ENCODE data around the gene ZNRF2. TPM values are rescaled to one million over a fixed set of nuclear protein-coding genes. Genes with fewer than 3 reads are reported as not detected.
"Not testable (repeated sequence)": the region's sequence is repeated elsewhere in the genome, so short reads cannot be mapped to it uniquely, and the experiment has no call there.

Gene ZNRF2
- total RNA-seq, 1 donor from 2014 or later: 21.4 TPM

DNA sequence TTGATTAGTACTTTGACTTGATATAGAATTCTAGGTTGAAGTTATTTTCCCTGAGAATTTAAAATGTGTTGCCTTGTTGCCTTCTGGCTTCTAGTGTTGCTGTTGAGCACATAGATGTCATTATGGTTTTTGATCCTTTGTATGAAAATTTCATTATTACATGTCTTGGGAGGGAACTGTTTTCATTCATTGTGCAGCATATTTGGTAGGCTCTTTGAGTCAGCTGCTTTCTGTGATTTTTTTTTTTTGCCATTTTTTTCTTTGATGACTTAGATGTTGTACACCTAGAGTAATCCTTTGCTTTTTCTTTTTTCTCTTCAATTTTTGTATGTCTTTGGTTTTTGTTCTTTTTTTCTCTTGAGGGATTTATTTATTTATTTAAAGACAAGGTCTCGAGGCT is 13.1 kb downstream of the ZNRF2 start:
- POLR2A ChIA-PET; ATAC-seq (ENCODE audit: low read depth); intact Hi-C loops (cut with micrococcal nuclease); H3K4me3 Mint-ChIP-seq; DNase-seq; H3K36me3 Mint-ChIP-seq (ENCODE audit: low read depth); CTCF ChIA-PET; H3K9me3 Mint-ChIP-seq; H3K27ac Mint-ChIP-seq; H3K27me3 Mint-ChIP-seq: not testable (repeated sequence)
- peaks cover 72% of the 10 kb centered on the region for H3K4me1 Mint-ChIP-seq

DNA sequence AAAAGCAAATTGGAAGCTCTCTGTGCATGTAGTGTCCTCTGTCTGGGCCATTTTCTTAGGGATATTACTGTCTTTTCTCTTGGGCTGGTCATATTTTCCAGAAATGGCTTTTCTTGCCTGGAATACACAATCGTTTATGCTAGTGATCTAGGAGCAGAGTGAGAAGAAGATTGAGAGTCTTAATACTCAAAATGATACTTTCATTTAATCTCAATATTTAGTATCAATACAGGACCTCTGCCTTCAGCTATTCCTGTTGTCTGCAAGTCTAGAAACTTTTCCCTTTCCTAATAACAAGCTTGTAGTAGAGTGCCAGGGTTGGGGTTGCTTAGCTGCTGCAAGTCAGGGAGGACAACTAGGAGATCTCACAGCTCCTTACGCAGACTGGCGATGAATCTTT is 14.0 kb downstream of the ZNRF2 start:
- POLR2A ChIA-PET; DNase-seq; CTCF ChIA-PET; H3K4me3 Mint-ChIP-seq; H3K27ac Mint-ChIP-seq; intact Hi-C loops (cut with micrococcal nuclease); H3K27me3 Mint-ChIP-seq; H3K9me3 Mint-ChIP-seq; H3K36me3 Mint-ChIP-seq (ENCODE audit: low read depth); ATAC-seq (ENCODE audit: low read depth): not testable (repeated sequence)
- H3K4me1 Mint-ChIP-seq: peaks cover 74% of the 10 kb centered on the region

DNA sequence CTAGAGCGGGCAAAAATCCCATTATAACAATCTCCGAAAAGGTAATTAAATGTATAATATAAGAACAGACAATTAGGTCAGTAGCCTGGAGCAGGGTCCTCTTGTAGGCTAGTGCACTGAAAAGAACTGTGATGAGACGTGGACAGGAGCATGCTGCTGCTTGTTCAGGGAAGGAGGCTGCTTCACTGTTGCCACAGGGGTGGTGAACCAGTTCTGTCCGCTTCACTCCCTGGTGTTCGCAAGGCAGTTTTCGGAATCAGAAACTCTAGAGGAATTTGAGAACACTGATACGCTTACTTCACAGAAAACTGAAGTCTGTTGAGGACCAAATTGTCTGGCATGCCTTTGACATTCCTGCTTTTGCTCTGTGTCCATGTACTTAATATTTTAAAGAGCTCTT is 17.4 kb downstream of the ZNRF2 start:
- no peak for DNase-seq
- H3K27me3 Mint-ChIP-seq: no peaks in the 10 kb centered on the region
- H3K4me1 Mint-ChIP-seq: peaks cover 72% of the 10 kb centered on the region
- intact Hi-C loops (cut with micrococcal nuclease): loop anchor here (1.0 kb wide), 1 partner anchor 9 kb away; no protein-coding TSS in a partner anchor
- H3K9me3 Mint-ChIP-seq: no peaks in the 10 kb centered on the region
- H3K27ac Mint-ChIP-seq: no peak overlapping the region
- H3K4me3 Mint-ChIP-seq: no peak overlapping the region
- H3K36me3 Mint-ChIP-seq (ENCODE audit: low read depth): no peaks in the 10 kb centered on the region
- ChIA-PET POLR2A (interaction anchor here (0.7 to 1.8 kb wide), 3 partner anchors 11 to 342 kb away, joined by 6 to 14 read pairs (median 7); no protein-coding TSS in a partner anchor), CTCF (no interaction called here)
- no peak for ATAC-seq (ENCODE audit: low read depth)
- TF ChIP-seq, protein P1, sequence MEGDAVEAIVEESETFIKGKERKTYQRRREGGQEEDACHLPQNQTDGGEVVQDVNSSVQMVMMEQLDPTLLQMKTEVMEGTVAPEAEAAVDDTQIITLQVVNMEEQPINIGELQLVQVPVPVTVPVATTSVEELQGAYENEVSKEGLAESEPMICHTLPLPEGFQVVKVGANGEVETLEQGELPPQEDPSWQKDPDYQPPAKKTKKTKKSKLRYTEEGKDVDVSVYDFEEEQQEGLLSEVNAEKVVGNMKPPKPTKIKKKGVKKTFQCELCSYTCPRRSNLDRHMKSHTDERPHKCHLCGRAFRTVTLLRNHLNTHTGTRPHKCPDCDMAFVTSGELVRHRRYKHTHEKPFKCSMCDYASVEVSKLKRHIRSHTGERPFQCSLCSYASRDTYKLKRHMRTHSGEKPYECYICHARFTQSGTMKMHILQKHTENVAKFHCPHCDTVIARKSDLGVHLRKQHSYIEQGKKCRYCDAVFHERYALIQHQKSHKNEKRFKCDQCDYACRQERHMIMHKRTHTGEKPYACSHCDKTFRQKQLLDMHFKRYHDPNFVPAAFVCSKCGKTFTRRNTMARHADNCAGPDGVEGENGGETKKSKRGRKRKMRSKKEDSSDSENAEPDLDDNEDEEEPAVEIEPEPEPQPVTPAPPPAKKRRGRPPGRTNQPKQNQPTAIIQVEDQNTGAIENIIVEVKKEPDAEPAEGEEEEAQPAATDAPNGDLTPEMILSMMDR (IDR thresholded peaks at IDR 0.05): no peak

DNA sequence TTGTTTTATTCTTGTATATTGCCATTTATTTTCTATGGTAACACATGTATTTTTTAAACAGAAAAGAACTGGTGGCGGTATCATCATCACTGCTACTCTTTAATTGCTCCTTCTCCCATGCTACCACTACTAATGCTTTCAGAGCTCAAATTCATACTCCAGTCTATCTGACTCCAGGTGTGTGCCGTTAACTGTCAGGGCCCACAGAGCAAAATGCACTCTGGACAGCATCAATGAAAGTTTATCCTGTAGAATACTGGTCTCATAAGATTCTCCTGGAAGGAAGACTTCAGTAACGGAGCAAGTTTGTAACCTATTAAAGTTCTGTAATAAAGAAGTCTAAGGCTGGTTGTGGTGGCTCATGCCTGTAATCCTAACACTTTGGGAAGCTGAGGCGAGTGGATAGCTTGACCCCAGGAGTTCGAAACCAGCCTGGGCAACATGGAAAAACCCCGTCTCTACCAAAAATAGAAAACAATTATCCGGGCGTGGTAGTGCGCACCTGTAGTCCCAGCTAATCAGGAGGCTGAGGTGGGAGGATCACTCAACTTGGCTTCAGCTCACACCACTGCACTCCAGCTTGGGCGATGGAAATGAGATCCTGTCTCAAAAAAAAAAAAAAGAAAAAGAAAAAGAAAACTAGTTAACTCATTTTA is 18.4 kb downstream of the ZNRF2 start:
- TF ChIP-seq, protein P1 (IDR thresholded peaks at IDR 0.05): no peak
- DNase-seq: no peak
- Mint-ChIP-seq H3K4me3 (no peak overlapping the region), H3K27ac (no peak overlapping the region), H3K36me3 (ENCODE audit: low read depth) (no peaks in the 10 kb centered on the region), H3K27me3 (no peaks in the 10 kb centered on the region), H3K9me3 (no peaks in the 10 kb centered on the region), H3K4me1 (peaks cover 72% of the 10 kb centered on the region)
- CTCF ChIA-PET: no interaction called here
- ATAC-seq (ENCODE audit: low read depth): no peak
- intact Hi-C loops (cut with micrococcal nuclease): loop anchor here (1.0 kb wide), 1 partner anchor 11 kb away; no protein-coding TSS in a partner anchor
- POLR2A ChIA-PET: interaction anchor here (0.6 kb wide), 1 partner anchor 9 kb away, joined by 5 read pairs; no protein-coding TSS in a partner anchor

DNA sequence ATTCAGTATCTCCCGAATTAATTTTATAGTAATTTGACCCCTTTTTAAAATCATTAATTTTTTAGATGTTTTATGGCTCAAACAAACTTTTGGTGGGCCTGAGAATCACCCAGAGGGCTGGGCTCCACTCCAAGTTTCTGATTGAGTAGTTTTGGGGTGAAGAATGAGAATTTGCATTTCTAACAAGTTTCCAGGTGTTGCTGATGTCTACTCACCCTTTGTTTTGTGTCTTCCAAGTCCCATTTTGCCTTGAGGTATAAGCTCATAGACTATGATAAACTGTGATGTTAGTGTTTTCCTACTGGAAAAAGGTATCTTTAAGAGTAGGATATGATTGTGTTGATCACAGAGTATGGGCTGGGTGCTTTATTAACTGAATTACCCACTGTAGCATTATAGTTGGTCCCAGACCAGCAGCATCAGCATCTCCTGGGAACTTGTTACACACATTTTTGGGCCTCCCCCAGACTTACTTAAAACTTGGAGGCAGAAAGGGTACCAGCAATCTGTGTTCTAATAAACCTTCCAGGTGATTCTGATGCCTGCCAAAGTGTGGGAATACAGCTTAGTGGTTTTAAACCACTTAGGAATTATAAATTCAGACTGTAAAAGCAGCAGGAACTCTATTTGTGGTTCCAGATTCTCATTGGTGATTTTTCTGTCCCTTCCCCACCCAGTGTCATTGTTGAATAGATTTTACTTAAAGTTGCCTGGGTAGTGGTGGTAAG is 19.1 kb downstream of the ZNRF2 start:
- TF ChIP-seq, protein P1 (IDR thresholded peaks at IDR 0.05): no peak
- ATAC-seq (ENCODE audit: low read depth) (no peak), DNase-seq (no peak)
- ChIA-PET CTCF (no interaction called here), POLR2A (interaction anchor here (0.6 kb wide), 1 partner anchor 10 kb away, joined by 5 read pairs; no protein-coding TSS in a partner anchor)
- Mint-ChIP-seq H3K27ac (no peak overlapping the region), H3K9me3 (no peaks in the 10 kb centered on the region), H3K4me1 (peaks cover 75% of the 10 kb centered on the region), H3K36me3 (ENCODE audit: low read depth) (peaks cover 1% of the 10 kb centered on the region), H3K27me3 (no peaks in the 10 kb centered on the region), H3K4me3 (no peak overlapping the region)
- intact Hi-C loops (cut with micrococcal nuclease): loop anchor here (1.0 kb wide), 1 partner anchor 10 kb away; no protein-coding TSS in a partner anchor
